ENCODE measurements around the gene NFAT5. TPM values are rescaled to one million over a fixed set of nuclear protein-coding genes. Genes with fewer than 3 reads are reported as not detected.
A peak's percentile ranks its signal among the peaks of the same experiment; 100 is the strongest.
"Not testable (repeated sequence)": the region's sequence is repeated elsewhere in the genome, so short reads cannot be mapped to it uniquely, and the experiment has no call there.

Gene NFAT5
- total RNA-seq, 8 experiments from 2014 or later = 8.1 to 68.6 (median 19.1) TPM

GRCh38 chr16:69562813-69563212, 3.0 kb upstream of the NFAT5 start:
- in situ Hi-C loops (cut with MboI; ENCODE audit: low pct_unique_long_range_greater_than_20kb in 2 of 9, low sequenced_read_pairs in 9 of 9, unreplicated experiment in 9 of 9) = no loop called here
- H3K4me1 ChIP-seq (replicated peaks in 1 of 2) = peaks cover 12 to 17% of the 10 kb centered on the region in 2 donors
- 72 to 100% (median 96%) methylated on average over 1 to 3 of the region's 3 CpGs for WGBS, 10 experiments
- no peak overlapping the region for H3K4me3 ChIP-seq
- H3K27ac ChIP-seq = no peak overlapping the region
- ATAC-seq (replicated peaks in 6 of 8) = no peak

GRCh38 chr16:69563605-69564580, 1.9 kb upstream of the NFAT5 start:
- 27 to 100% (median 54%) methylated on average over 1 to 12 of the region's 13 CpGs for WGBS, 10 experiments
- in situ Hi-C loops (cut with MboI; ENCODE audit: low pct_unique_long_range_greater_than_20kb in 2 of 9, low sequenced_read_pairs in 9 of 9, unreplicated experiment in 9 of 9) = no loop called here
- H3K4me3 ChIP-seq = peak overlapping the region in 4 of 5 donors; percentile 74 to 98 (median 90)
- H3K27ac ChIP-seq = no peak overlapping the region
- ATAC-seq (replicated peaks in 6 of 8) = no peak
- peaks cover 16 to 19% of the 10 kb centered on the region in 2 donors for H3K4me1 ChIP-seq (replicated peaks in 1 of 2)

GRCh38 chr16:69564845-69565670, 708 bp upstream of the NFAT5 start:
- in situ Hi-C loops (cut with MboI; ENCODE audit: low pct_unique_long_range_greater_than_20kb in 2 of 9, low sequenced_read_pairs in 9 of 9, unreplicated experiment in 9 of 9) = no loop called here
- H3K27ac ChIP-seq = peak overlapping the region; percentile 83 to 93
- peak overlapping the region; percentile 74 to 98 (median 92) for H3K4me3 ChIP-seq
- H3K4me1 ChIP-seq (replicated peaks in 1 of 2) = peaks cover 18 to 19% of the 10 kb centered on the region in 2 donors
- WGBS, 10 experiments = 0 to 15% (median 7%) methylated on average over 3 to 21 of the region's 31 CpGs
- ATAC-seq (replicated peaks in 6 of 8) = peak in 2 of 8 experiments; percentile 1 to 2

- Histone ChIP-seq H3K27ac (peak overlapping the region; percentile 91 to 93), H3K4me1 (replicated peaks in 1 of 2) (peaks cover 18 to 19% of the 10 kb centered on the region in 2 donors), H3K4me3 (peak overlapping the region; percentile 74 to 98 (median 92))
- in situ Hi-C loops (cut with MboI; ENCODE audit: low pct_unique_long_range_greater_than_20kb in 2 of 9, low sequenced_read_pairs in 9 of 9, unreplicated experiment in 9 of 9) = no loop called here
- ATAC-seq (replicated peaks in 6 of 8) = peak; percentile 45 to 63 (median 59)
- 0% methylated on average over 1 of the region's 75 CpGs; no CpG with 5 or more reads in 9 of the 10 experiments for WGBS, 10 experiments
Measured at GRCh38 chr16:69566240-69566980, 644 bp downstream of the NFAT5 start.

- H3K4me3 ChIP-seq = peak overlapping the region; percentile 74 to 98 (median 92)
Measured at GRCh38 chr16:69566981-69567680, 1.4 kb downstream of the NFAT5 start.

GRCh38 chr16:69568676-69569075, 2.9 kb downstream of the NFAT5 start:
- H3K4me1 ChIP-seq (replicated peaks in 1 of 2) = peaks cover 16 to 19% of the 10 kb centered on the region in 2 donors
- H3K4me3 ChIP-seq = no peak overlapping the region
- in situ Hi-C loops (cut with MboI; ENCODE audit: low pct_unique_long_range_greater_than_20kb in 2 of 9, low sequenced_read_pairs in 9 of 9, unreplicated experiment in 9 of 9) = no loop called here
- H3K27ac ChIP-seq = no peak overlapping the region
- 0 to 83% (median 51%) methylated on average over 1 to 2 of the region's 2 CpGs for WGBS, 10 experiments
- ATAC-seq (replicated peaks in 6 of 8) = no peak

More at GRCh38 chr16:69566981-69567680, 1.4 kb downstream of the NFAT5 start:
- 0 to 10% (median 2%) methylated on average over 2 to 9 of the region's 9 CpGs; no CpG with 5 or more reads in 2 of the 10 experiments for WGBS, 10 experiments
- peak in 3 of 8 experiments; percentile 7 to 14 (median 11) for ATAC-seq (replicated peaks in 6 of 8)
- in situ Hi-C loops (cut with MboI; ENCODE audit: low pct_unique_long_range_greater_than_20kb in 2 of 9, low sequenced_read_pairs in 9 of 9, unreplicated experiment in 9 of 9) = no loop called here
- peaks cover 18 to 19% of the 10 kb centered on the region in 2 donors for H3K4me1 ChIP-seq (replicated peaks in 1 of 2)
- peak overlapping the region; percentile 91 to 93 for H3K27ac ChIP-seq

- ATAC-seq (replicated peaks in 6 of 8); H3K27ac ChIP-seq; in situ Hi-C loops (cut with MboI; ENCODE audit: low pct_unique_long_range_greater_than_20kb in 2 of 9, low sequenced_read_pairs in 9 of 9, unreplicated experiment in 9 of 9); H3K4me1 ChIP-seq (replicated peaks in 1 of 2); H3K4me3 ChIP-seq: not testable (repeated sequence)
- 80 to 100% (median 94%) methylated on average over 3 to 7 of the region's 9 CpGs; no CpG with 5 or more reads in 3 of the 10 experiments for WGBS, 10 experiments
Measured at GRCh38 chr16:69578771-69579170, 13.0 kb downstream of the NFAT5 start.

GRCh38 chr16:69579783-69580481, 14.2 kb downstream of the NFAT5 start:
- WGBS, 10 experiments = 0 to 100% (median 80%) methylated on average over 1 to 2 of the region's 2 CpGs; no CpG with 5 or more reads in 1 of the 10 experiments
- Histone ChIP-seq H3K4me1 (replicated peaks in 1 of 2) (no peaks in the 10 kb centered on the region), H3K27ac (no peak overlapping the region), H3K4me3 (no peak overlapping the region)
- in situ Hi-C loops (cut with MboI; ENCODE audit: low pct_unique_long_range_greater_than_20kb in 2 of 9, low sequenced_read_pairs in 9 of 9, unreplicated experiment in 9 of 9) = no loop called here
- ATAC-seq (replicated peaks in 6 of 8) = peak in 1 of 8 experiments; percentile 75

GRCh38 chr16:69581297-69581696, 15.5 kb downstream of the NFAT5 start:
- Histone ChIP-seq H3K4me1 (replicated peaks in 1 of 2) (no peaks in the 10 kb centered on the region), H3K4me3 (no peak overlapping the region), H3K27ac (no peak overlapping the region)
- no peak for ATAC-seq (replicated peaks in 6 of 8)
- in situ Hi-C loops (cut with MboI; ENCODE audit: low pct_unique_long_range_greater_than_20kb in 2 of 9, low sequenced_read_pairs in 9 of 9, unreplicated experiment in 9 of 9) = no loop called here

- 96 to 100% (median 97%) methylated on average over 2 to 5 of the region's 5 CpGs; no CpG with 5 or more reads in 5 of the 10 experiments for WGBS, 10 experiments
- in situ Hi-C loops (cut with MboI; ENCODE audit: low pct_unique_long_range_greater_than_20kb in 2 of 9, low sequenced_read_pairs in 9 of 9, unreplicated experiment in 9 of 9); ATAC-seq (replicated peaks in 6 of 8); H3K4me1 ChIP-seq (replicated peaks in 1 of 2); H3K27ac ChIP-seq; H3K4me3 ChIP-seq: not testable (repeated sequence)
Measured at GRCh38 chr16:69584493-69584892, 18.7 kb downstream of the NFAT5 start.

GRCh38 chr16:69589434-69590269, 23.9 kb downstream of the NFAT5 start:
- no peaks in the 10 kb centered on the region for H3K4me1 ChIP-seq (replicated peaks in 1 of 2)
- no peak overlapping the region for H3K27ac ChIP-seq
- no peak overlapping the region for H3K4me3 ChIP-seq
- in situ Hi-C loops (cut with MboI; ENCODE audit: low pct_unique_long_range_greater_than_20kb in 2 of 9, low sequenced_read_pairs in 9 of 9, unreplicated experiment in 9 of 9) = no loop called here
- 59 to 100% (median 88%) methylated on average over 1 to 7 of the region's 7 CpGs for WGBS, 10 experiments
- ATAC-seq (replicated peaks in 6 of 8) = no peak

All from motor neuron (in vitro differentiated cells).